ENCODE results near the gene PUS7.
"Not testable (repeated sequence)": the region's sequence is repeated elsewhere in the genome, so short reads cannot be mapped to it uniquely, and the experiment has no call there.

PUS7 gene

DNA sequence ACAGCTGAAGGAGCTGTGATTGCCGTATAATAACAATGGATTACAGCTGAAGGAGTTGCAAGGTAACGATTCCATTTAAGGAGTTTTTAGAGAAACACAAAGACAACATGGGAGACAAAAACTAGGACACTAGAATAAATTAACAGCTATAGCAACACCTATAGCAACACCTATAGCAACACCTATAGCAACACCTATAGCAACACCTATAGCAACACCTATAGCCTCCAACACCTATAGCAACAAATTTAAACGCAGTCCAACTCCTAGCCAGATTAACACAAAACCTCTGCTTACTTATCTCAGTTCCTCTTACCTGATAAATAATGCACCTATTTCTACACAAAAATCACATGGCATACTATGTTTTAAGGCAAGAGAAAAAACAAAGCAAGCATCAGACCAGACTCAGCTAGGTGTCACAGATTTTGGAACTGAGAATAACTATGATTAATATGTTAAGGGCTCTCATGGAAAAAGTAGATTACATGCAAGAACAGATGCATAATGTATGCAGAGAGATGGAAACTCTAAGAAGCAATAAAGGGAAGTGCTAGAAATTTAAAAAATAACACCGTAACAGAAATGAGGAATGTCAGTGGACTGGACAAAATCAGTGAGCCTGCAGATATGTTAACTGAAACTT lies 77.6 kb downstream of the PUS7 start:
- H3K4me3 ChIP-seq (ENCODE audit: low read depth, low read length) = no peak overlapping the region
- TF ChIP-seq MYC (IDR thresholded peaks at IDR 0.05; ENCODE audit: low read depth, low read length) (no peak), POLR2A (IDR thresholded peaks at IDR 0.05; ENCODE audit: extremely low read depth, insufficient read length) (no peak)
- TF ChIP-seq, protein P1, sequence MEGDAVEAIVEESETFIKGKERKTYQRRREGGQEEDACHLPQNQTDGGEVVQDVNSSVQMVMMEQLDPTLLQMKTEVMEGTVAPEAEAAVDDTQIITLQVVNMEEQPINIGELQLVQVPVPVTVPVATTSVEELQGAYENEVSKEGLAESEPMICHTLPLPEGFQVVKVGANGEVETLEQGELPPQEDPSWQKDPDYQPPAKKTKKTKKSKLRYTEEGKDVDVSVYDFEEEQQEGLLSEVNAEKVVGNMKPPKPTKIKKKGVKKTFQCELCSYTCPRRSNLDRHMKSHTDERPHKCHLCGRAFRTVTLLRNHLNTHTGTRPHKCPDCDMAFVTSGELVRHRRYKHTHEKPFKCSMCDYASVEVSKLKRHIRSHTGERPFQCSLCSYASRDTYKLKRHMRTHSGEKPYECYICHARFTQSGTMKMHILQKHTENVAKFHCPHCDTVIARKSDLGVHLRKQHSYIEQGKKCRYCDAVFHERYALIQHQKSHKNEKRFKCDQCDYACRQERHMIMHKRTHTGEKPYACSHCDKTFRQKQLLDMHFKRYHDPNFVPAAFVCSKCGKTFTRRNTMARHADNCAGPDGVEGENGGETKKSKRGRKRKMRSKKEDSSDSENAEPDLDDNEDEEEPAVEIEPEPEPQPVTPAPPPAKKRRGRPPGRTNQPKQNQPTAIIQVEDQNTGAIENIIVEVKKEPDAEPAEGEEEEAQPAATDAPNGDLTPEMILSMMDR (IDR thresholded peaks at IDR 0.05; ENCODE audit: low read depth, low read length) = no peak
- no peak for DNase-seq (ENCODE audit: low read depth)

DNA sequence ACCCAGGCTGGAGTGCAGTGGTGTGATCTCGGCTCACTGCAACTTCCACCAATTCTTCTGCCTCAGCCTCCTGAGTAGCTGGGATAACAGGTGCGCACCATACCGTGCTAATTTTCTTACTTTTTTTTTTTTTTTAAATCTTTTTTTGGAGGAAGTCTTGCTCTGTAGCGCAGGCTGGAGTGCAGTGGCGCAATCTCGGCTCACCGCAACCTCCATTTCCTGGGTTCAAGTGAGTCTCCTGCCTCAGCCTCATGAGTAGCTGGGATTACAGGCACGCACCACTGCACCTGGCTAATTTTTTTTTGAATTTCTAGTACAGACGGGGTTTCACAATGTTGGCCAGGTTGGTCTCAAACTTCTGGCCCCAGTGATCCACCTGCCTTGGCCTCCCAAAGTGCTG lies 79.9 kb downstream of the PUS7 start:
- DNase-seq (ENCODE audit: low read depth); H3K4me3 ChIP-seq (ENCODE audit: low read depth, low read length): not testable (repeated sequence)

DNA sequence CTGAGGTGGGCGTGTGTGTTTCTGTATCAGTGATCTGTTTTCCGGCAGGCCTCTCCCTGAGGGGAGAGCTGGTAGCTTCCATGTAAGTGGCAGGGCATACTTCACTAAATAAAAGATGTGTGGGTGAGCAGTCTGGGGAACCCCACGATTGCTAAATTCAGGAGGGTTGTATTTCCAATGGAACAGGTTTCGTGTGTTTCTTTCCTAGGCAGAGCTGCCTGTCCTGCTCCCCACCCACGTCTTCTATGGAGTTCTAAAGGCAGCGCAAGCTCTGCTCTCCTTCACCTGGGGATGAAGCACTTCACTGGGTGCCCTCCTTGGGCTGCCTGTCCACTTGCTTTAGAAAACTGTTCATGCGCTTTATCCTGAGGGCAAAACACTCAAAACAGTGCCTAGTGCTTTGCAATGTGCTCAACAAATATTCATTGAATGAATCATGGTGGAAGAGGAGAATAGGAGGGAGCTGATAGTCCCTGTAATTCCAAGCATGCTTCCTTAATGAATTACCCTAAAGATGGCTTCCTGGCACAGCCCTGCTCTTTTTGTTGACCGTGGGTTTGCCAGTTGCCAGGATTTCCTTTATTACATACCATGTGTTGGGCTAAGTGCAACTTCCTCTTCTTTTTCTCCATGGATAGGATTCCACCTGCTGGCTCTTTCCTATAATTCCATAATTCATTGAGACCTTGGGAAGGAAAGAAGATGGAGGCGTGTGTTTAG lies 82.7 kb downstream of the PUS7 start:
- no peak overlapping the region for H3K4me3 ChIP-seq (ENCODE audit: low read depth, low read length)
- TF ChIP-seq MYC (IDR thresholded peaks at IDR 0.05; ENCODE audit: low read depth, low read length) = no peak
- TF ChIP-seq, protein P1 (IDR thresholded peaks at IDR 0.05; ENCODE audit: low read depth, low read length) = no peak
- TF ChIP-seq, protein P2, sequence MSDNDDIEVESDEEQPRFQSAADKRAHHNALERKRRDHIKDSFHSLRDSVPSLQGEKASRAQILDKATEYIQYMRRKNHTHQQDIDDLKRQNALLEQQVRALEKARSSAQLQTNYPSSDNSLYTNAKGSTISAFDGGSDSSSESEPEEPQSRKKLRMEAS (IDR thresholded peaks at IDR 0.05; ENCODE audit: low read depth, low read length) = no peak
- DNase-seq (ENCODE audit: low read depth) = peak; percentile 30

DNA sequence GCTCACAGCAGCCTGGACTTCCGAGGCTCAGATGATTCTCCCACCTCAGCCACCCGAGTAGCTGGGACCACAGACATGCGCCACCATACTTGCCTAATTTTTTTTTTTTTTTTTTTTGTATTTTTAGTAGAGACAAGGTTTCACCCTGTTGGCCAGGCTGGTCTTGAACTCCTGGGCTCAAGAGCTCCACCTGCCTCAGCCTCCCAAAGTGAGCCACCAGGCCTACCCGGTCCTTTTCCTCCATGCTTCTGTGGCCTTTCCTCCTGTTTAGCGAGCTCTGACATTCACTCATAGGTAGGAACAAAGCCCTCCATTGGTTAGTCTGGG lies 83.3 kb downstream of the PUS7 start:
- no peak overlapping the region for H3K4me3 ChIP-seq (ENCODE audit: low read depth, low read length)
- DNase-seq (ENCODE audit: low read depth) = no peak
- TF ChIP-seq MYC (IDR thresholded peaks at IDR 0.05; ENCODE audit: low read depth, low read length) (no peak), POLR2A (IDR thresholded peaks at IDR 0.05; ENCODE audit: extremely low read depth, insufficient read length) (no peak)
- TF ChIP-seq, protein P2 (IDR thresholded peaks at IDR 0.05; ENCODE audit: low read depth, low read length) = no peak
- TF ChIP-seq, protein P1 (IDR thresholded peaks at IDR 0.05; ENCODE audit: low read depth, low read length) = no peak

DNA sequence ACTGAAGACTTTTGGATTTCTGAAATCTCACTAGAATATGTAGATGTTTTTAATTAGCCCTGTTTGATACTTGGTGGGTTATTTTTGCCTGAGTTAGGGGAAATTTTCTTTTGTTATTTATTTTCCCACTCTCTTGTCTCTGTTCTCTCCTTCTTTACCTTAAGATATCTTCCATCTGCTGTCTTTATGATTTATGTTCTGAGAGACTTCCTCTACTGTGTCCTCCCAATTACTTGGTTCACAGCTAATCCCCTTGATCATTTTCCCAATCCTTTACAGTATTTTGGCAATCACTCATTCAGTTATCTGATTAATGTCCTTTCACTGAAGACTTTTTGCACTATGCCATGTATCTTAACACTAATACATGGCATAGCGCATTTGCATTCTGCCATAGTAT lies 83.8 kb downstream of the PUS7 start:
- H3K4me3 ChIP-seq (ENCODE audit: low read depth, low read length) = no peak overlapping the region
- TF ChIP-seq, protein P1 (IDR thresholded peaks at IDR 0.05; ENCODE audit: low read depth, low read length) = no peak
- TF ChIP-seq POLR2A (IDR thresholded peaks at IDR 0.05; ENCODE audit: extremely low read depth, insufficient read length) (no peak), MYC (IDR thresholded peaks at IDR 0.05; ENCODE audit: low read depth, low read length) (no peak)
- TF ChIP-seq, protein P2 (IDR thresholded peaks at IDR 0.05; ENCODE audit: low read depth, low read length) = no peak
- no peak for DNase-seq (ENCODE audit: low read depth)

DNA sequence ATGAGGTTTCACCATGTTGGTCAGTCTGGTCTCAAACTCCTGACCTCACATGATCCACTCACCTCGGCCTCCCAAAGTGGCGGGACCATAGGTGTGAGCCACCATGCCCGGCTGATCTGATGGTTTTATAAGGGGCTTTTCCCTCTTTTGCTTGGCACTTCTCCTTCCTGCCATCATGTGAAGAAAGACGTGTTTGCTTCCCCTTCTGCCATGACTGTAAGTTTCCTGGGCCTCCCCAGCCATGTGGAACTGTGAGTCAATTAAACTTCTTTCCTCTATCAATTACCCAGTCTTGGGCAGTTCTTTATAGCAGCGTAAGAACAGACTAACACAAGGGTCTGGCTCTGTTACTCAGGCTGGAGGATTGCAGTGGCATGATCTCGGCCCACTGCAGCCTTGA lies 84.7 kb downstream of the PUS7 start:
- H3K4me3 ChIP-seq (ENCODE audit: low read depth, low read length); DNase-seq (ENCODE audit: low read depth): not testable (repeated sequence)

All from NB4 (cell line).